ENCODE measurements around the gene COBL. TPM values are rescaled to one million over a fixed set of nuclear protein-coding genes. Genes with fewer than 3 reads are reported as not detected.
"Not testable (repeated sequence)": the region's sequence is repeated elsewhere in the genome, so short reads cannot be mapped to it uniquely, and the experiment has no call there.

The COBL gene
- total RNA-seq, 1 donor from 2014 or later: not detected

GRCh38 chr7:51011710-51012350, 304.8 kb downstream of the COBL start:
- DNase-seq (ENCODE audit: low read depth, low spot score): no peak

DNA sequence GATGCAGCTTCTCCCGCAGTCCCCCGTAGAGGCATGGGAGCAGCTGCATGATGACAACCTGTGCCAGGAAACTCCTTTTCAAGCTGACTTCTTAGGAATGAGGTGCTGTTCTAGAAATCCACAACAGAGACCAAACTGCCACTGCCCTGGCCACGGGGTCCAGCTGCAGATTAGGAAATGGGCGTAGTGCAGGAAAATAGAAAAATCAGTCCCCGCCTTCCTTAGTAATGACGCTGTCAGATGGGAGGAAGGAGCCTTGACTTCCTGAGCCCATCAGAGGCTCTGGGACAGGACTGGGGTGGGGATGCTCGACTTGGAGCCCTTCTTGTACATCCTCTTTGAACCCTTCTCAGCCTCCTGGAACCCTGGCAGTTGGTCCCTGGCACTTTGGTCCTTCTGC, 306.1 kb downstream of the COBL start:
- no peak for DNase-seq (ENCODE audit: low read depth, low spot score)

GRCh38 chr7:51009716-51010496, 306.7 kb downstream of the COBL start:
- DNase-seq (ENCODE audit: low read depth, low spot score): no peak

GRCh38 chr7:51007551-51008505, 308.8 kb downstream of the COBL start:
- no peak for DNase-seq (ENCODE audit: low read depth, low spot score)

DNA sequence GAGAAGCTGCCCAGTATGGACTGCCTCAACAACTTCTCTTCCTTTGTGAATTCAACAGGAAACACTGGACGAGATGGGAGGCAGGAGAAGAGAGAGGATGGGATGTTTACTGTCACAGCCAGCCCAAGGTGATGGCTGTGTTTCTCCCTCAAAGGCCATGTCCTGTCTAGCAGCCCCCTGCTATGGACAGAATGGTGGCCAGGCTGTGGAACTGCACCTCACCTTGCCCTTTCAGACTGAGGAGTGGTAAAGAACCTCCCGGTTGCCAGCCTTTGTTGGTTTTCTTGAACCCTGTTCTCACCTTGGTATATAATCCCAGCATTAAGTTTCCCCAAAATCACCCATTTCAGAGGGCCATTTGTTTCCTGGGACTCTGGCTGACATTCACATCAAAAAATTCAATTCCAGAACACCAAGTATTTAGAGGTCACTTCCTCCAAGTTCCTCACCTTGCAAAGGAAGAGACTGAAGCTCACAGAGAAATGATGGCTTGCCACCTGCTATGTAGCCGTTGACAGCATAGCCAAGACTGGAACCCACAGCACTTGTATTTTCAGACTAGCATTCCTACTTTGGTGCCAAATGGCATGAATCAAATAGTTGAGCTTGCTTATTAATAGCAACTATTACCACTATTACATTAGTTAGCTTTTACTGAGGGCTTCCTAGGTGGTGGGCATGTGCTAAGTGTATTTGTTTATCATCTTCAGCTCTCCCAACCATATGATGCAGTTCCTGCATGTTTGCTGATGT, 309.9 kb downstream of the COBL start:
- DNase-seq (ENCODE audit: low read depth, low spot score): no peak

- DNase-seq (ENCODE audit: low read depth, low spot score): no peak
Observed at GRCh38 chr7:51005074-51005473, 311.5 kb downstream of the COBL start.

- DNase-seq (ENCODE audit: low read depth, low spot score): no peak
Observed at GRCh38 chr7:51000956-51001355, 315.7 kb downstream of the COBL start.

DNA sequence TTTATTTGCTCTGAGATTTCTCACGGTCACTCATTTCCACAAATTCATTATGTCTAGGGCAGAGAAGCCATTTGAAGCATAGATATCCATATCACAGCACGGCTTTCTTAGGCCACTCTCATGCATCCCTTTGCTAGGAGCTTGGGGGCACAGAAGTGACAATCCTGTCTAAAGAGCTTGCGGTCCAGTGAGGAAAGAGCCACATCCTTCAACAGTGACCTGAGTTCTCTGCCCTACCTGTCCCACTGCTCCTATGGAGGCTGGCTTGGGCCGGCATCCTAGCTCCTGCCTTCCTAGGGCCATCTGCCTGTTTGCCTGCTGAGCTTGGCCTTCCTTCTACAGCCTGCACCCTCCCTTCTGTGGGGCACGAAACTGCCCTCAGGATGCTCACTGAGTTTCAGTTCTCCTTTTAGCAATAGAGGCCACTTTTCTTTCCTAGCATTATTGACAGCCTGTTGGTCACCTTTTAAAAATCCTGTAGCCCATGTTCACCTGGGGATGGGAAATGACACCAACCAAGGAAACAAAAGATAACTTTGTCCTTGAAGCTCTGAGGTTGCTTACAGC, 321.8 kb downstream of the COBL start:
- DNase-seq (ENCODE audit: low read depth, low spot score): no peak

DNA sequence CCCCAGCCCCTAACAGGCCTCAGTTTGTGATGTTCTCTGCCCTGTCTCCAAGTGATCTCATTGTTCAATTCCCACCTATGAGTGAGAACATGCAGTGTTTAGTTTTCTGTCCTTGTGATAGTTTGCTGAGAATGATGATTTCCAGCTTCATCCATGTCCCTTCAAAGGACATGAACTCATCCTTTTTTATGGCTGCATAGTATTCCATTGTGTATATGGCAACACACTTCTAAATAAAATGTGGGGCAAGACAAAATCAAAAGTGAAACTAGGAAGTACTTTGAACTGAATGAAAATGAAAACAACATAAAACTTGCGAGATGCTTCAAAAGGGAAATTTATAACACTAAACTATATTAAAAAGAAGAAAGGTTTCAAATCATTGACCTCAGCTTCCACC, 326.4 kb downstream of the COBL start:
- DNase-seq (ENCODE audit: low read depth, low spot score): not testable (repeated sequence)

- DNase-seq (ENCODE audit: low read depth, low spot score): no peak
Observed at GRCh38 chr7:50988988-50989387, 327.6 kb downstream of the COBL start.

- DNase-seq (ENCODE audit: low read depth, low spot score): no peak
Observed at GRCh38 chr7:50988465-50988864, 328.1 kb downstream of the COBL start.

- DNase-seq (ENCODE audit: low read depth, low spot score): no peak
Observed at GRCh38 chr7:50985096-50985495, 331.5 kb downstream of the COBL start.

DNA sequence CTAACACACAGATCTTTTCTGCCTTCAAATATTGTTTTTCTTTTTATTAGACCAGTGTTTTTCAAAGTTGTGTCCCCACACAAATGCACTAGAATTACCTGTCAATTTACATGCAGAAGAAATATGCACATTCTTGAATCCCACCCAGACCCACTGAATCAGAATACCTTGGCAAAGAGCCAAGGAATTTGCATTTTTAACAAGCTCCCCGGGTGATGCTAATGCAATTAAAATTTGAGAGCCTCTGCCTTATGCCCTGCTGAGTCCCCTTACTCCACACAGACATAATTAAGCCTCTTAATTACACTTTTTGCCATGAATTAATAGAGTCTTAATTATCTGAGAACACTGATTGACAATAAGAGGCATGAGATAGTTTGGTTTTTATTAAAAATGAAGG, 332.8 kb downstream of the COBL start:
- no peak for DNase-seq (ENCODE audit: low read depth, low spot score)

GRCh38 chr7:50982626-50983025, 334.0 kb downstream of the COBL start:
- DNase-seq (ENCODE audit: low read depth, low spot score): no peak

DNA sequence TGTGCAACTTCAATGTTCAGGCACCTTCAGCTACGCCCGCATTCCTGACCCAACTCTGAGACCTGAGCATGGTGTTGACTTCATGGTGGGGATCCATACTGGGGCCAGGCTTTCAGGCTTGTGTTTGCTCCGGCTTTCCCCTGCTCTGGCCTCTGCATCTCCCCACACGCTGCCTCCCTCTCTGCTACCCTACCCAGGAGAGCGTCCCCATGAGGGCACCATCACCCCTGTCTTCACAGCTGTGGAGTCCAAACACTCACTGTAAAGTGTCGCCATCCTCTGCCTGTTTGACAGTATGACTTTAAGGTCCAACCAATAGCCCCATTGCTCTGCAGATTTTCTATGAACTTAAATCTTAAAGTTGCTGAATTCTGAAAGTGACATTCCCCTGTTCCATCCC, 334.9 kb downstream of the COBL start:
- no peak for DNase-seq (ENCODE audit: low read depth, low spot score)

- no peak for DNase-seq (ENCODE audit: low read depth, low spot score)
Observed at GRCh38 chr7:50980411-50980810, 336.2 kb downstream of the COBL start.

- no peak for DNase-seq (ENCODE audit: low read depth, low spot score)
Observed at GRCh38 chr7:50978633-50979215, 337.9 kb downstream of the COBL start.

DNA sequence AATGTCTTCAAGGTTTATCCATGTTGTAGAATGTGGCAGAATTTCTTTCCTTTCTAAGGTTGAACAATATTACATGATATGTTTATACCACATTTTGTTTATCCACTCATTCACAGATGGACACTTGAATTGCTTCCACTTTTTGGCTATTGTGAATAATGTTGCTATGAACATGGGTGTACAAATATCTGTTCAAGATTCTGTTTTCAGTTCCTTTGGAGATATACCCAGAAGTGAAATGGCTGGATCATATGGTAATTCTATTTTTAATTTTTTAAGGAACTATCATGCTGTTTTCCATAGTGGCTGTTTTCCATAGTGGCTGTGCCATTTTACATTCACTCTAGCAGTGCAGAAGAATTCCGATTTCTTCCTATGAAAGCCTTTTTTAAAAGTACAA, 339.2 kb downstream of the COBL start:
- DNase-seq (ENCODE audit: low read depth, low spot score): no peak

DNA sequence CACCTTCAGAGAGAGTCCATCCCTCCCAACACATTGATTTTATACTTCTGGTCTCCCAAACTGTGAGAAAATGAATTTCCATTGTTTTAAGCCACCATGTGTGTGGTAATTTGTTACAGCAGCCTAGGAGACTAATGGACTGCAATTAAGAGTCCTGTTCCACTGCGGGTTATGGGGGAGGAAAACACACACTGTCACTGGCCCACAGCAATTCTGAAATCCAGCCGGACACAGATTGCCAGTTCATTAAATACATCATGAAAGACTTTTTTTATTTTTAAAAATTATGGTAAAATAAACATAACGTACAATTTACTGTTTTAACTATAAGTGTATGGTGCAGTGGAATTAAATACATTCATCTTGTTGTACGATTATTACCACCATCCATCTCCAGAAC, 340.5 kb downstream of the COBL start:
- no peak for DNase-seq (ENCODE audit: low read depth, low spot score)

GRCh38 chr7:50974240-50974639, 342.4 kb downstream of the COBL start:
- DNase-seq (ENCODE audit: low read depth, low spot score): no peak

DNA sequence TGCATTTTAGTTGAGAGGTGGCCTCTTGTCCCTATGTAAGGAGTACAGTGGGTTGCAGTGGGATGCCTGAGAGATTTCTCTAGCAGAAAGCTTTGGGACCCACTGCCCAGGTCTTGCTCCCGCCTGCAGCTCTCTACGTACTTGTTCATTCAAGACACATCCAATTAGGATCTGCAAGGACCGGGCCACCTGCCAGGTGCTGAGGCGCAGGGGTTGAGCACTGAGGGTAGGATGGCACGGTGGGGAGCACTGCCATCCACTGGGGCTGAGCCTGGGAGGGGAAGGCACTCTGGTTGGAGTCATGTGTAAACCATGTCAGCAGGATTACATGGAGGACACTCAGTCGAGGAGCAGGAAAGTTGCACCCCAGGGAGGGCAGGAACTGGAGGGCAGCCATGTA, 342.8 kb downstream of the COBL start:
- DNase-seq (ENCODE audit: low read depth, low spot score): no peak

Measured in pulmonary artery endothelial cell (primary cell).